H1 (cell line): ENCODE measurements around the gene SCAI. TPM values are rescaled to one million over a fixed set of nuclear protein-coding genes. Genes with fewer than 3 reads are reported as not detected.

Source experiments
- ATF2 ChIP-seq: IDR thresholded peaks from 2 replicates; pipeline ENCODE4 v1.6.1; 2012; ENCODE audit warnings: low read length, inconsistent platforms
- RAD21 ChIP-seq, 2 experiments: IDR thresholded peaks in 1 of 2; conservative IDR thresholded peaks in 1 of 2; 2 replicates each; pipeline ENCODE4 v1.6.1; 2011; ENCODE audit warnings: low read depth in 2 of 2, low read length in 2 of 2, improper control_type of control experiment in 1 of 2, inconsistent platforms in 1 of 2, mild to moderate bottlenecking in 1 of 2, moderate library complexity in 1 of 2
- SIN3A ChIP-seq, 2 experiments: IDR thresholded peaks in 1 of 2; conservative IDR thresholded peaks in 1 of 2; 2 replicates each; pipeline ENCODE4 v1.6.1; 2011 to 2012; ENCODE audit warnings: low read length in 2 of 2, improper control_type of control experiment in 1 of 2, low read depth in 1 of 2, mild to moderate bottlenecking in 1 of 2
- SRF ChIP-seq: IDR thresholded peaks from 2 replicates; pipeline ENCODE4 v1.6.1; 2011; ENCODE audit warnings: mild to moderate bottlenecking, low read depth, low read length, moderate library complexity
- polyA plus RNA-seq, 7 experiments: library from polyadenylated mRNA; depleted of rRNA in 3 of 7; stranded (reverse) in 5 of 7; unstranded in 2 of 7; fragments of >200 nt in 5 of 7; fragments of 200-250 nt in 2 of 7; gene quantifications; 1 replicate in 5 of 7; 2 replicates in 1 of 7; 4 replicates in 1 of 7; pipeline versions ENCODE4 v1.2.1 to v1.2.3, GENCODE V29; 2011 to 2013; ENCODE audit warnings: missing spikeins in 2 of 7, mixed read lengths in 2 of 7
- total RNA-seq: library from RNA; stranded (reverse); fragmentation: NEBNext Ultra II Directional; extraction: Animal tissue kit (Norgen Biotek cat#: 25700); gene quantifications from 2 replicates; pipeline ENCODE4 v1.2.1, GENCODE V29; 2021

Gene SCAI
- total and polyA plus RNA-seq, 2 of the 8 experiments (the other 6 are each of a cell fraction or from before 2014, with no cell fraction given) = 6.4 to 19.8 TPM

GRCh38 chr9:125075997-125076396 lies 67.3 kb downstream of the SCAI start (continued):
- TF ChIP-seq ATF2 = no peak
- no peak for TF ChIP-seq RAD21 (IDR thresholded peaks at IDR 0.05 in 1 of 2, conservative IDR thresholded peaks at IDR 0.05 in 1 of 2; ENCODE audit: low read depth in 2 of 2, low read length in 2 of 2)
- no peak for TF ChIP-seq SRF
- no peak for TF ChIP-seq SIN3A (conservative IDR thresholded peaks at IDR 0.05 in 1 of 2, IDR thresholded peaks at IDR 0.05 in 1 of 2; ENCODE audit: low read depth in 1 of 2, low read length in 2 of 2)
